ENCODE data around the gene SMURF2. TPM values are rescaled to one million over a fixed set of nuclear protein-coding genes. Genes with fewer than 3 reads are reported as not detected.

SMURF2 gene
- total and polyA plus RNA-seq, 2 experiments from 2014 or later: 17.1 to 31.3 TPM

DNA sequence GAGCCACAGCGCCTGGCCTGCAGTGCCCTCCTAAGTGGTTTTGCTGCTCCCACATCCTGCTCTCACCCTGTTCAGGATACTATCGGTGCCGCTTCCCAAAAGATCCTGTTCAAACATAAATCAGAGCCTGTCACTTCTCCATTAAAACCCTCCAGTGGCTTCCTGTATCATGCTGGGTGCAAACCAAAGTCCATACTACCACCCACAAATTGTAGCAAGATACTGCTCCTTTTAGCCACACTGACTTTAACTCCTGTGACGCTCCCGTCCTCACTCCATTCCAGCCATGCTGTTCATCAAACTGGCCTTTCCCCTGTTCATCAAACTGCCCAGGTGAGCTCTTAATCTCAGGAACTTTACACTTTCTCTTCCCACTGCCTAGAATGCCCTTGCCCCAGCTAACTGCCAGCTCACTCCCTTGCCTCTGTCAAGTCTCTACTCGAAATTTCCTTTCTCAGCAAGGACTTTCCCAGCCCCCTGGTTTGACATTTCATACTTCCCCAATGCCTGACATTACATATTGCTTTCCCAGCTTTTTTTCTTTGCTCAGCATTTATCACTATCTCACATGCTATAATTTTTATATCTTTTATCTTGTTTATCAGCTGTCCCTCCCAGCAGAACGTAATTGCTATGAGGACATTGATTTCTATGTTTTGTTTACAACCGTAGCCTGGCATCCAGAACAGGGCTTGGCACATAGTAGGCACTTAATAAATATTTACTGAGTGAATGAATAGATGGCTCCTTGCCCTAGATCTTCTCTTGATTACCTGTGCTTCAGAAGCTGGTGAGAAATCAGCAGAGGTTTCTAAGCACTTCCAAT is 44.3 kb upstream of the SMURF2 start:
- H2AFZ ChIP-seq: no peak overlapping the region
- H3K9me3 ChIP-seq (ENCODE audit: low read depth): no peaks in the 10 kb centered on the region
- no peak overlapping the region for H3K4me3 ChIP-seq
- peaks cover 13% of the 10 kb centered on the region for H3K4me1 ChIP-seq (ENCODE audit: insufficient read depth)
- no peaks in the 10 kb centered on the region for H4K20me1 ChIP-seq (ENCODE audit: insufficient read depth, poor library complexity, severe bottlenecking)
- H3K79me2 ChIP-seq: no peaks in the 10 kb centered on the region
- DNase-seq (ENCODE audit: low spot score): peak; percentile 13
- 57% methylated on average over 8 of the region's 8 CpGs for WGBS (ENCODE audit: low lambda C conversion rate, missing lambda C conversion rate)
- H3K36me3 ChIP-seq (replicated peaks; ENCODE audit: insufficient read depth, low read depth): no peaks in the 10 kb centered on the region
- H3K27me3 ChIP-seq: no peaks in the 10 kb centered on the region
- H3K27ac ChIP-seq: peak overlapping the region; percentile 59
- peak overlapping the region; percentile 13 for H3K4me2 ChIP-seq
- TF ChIP-seq EZH2phosphoT487 (IDR thresholded peaks at IDR 0.05; ENCODE audit: low read depth, severe bottlenecking, unreplicated experiment) (no peak), EZH2 (IDR thresholded peaks at IDR 0.05; ENCODE audit: borderline replicate concordance) (no peak)
- TF ChIP-seq, protein P1, sequence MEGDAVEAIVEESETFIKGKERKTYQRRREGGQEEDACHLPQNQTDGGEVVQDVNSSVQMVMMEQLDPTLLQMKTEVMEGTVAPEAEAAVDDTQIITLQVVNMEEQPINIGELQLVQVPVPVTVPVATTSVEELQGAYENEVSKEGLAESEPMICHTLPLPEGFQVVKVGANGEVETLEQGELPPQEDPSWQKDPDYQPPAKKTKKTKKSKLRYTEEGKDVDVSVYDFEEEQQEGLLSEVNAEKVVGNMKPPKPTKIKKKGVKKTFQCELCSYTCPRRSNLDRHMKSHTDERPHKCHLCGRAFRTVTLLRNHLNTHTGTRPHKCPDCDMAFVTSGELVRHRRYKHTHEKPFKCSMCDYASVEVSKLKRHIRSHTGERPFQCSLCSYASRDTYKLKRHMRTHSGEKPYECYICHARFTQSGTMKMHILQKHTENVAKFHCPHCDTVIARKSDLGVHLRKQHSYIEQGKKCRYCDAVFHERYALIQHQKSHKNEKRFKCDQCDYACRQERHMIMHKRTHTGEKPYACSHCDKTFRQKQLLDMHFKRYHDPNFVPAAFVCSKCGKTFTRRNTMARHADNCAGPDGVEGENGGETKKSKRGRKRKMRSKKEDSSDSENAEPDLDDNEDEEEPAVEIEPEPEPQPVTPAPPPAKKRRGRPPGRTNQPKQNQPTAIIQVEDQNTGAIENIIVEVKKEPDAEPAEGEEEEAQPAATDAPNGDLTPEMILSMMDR (IDR thresholded peaks at IDR 0.05; ENCODE audit: poor library complexity): no peak
- H3K9me2 ChIP-seq (replicated peaks; ENCODE audit: insufficient read depth): no peaks in the 10 kb centered on the region

DNA sequence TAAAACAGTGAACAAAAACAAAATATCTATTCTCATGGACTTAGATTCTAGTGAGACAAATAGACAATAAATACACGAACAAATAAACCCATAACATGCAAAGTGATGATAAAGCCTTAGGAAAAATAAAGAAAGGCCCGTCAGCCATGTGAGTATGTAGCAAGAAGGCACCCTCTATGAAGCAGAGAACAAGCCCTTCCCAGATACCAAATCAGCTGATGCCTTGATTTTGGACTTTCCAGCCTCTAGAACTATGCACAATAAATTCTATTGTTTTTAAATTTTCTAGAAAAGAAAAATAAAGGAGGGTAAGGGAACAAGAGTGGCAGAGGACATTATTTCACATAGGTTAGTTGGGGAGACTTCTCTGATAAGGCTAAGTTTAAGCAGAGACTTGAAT is 40.7 kb upstream of the SMURF2 start:
- TF ChIP-seq EZH2phosphoT487 (IDR thresholded peaks at IDR 0.05; ENCODE audit: low read depth, severe bottlenecking, unreplicated experiment) (no peak), EZH2 (IDR thresholded peaks at IDR 0.05; ENCODE audit: borderline replicate concordance) (no peak)
- TF ChIP-seq, protein P1 (IDR thresholded peaks at IDR 0.05; ENCODE audit: poor library complexity): no peak
- H3K27me3 ChIP-seq: no peaks in the 10 kb centered on the region
- H3K9me2 ChIP-seq (replicated peaks; ENCODE audit: insufficient read depth): no peaks in the 10 kb centered on the region
- H3K4me2 ChIP-seq: no peak overlapping the region
- H3K4me1 ChIP-seq (ENCODE audit: insufficient read depth): no peaks in the 10 kb centered on the region
- H2AFZ ChIP-seq: no peak overlapping the region
- DNase-seq (ENCODE audit: low spot score): no peak
- no peak overlapping the region for H3K4me3 ChIP-seq
- H3K27ac ChIP-seq: no peak overlapping the region
- no peaks in the 10 kb centered on the region for H3K9me3 ChIP-seq (ENCODE audit: low read depth)
- no peaks in the 10 kb centered on the region for H4K20me1 ChIP-seq (ENCODE audit: insufficient read depth, poor library complexity, severe bottlenecking)
- H3K79me2 ChIP-seq: no peaks in the 10 kb centered on the region
- WGBS (ENCODE audit: low lambda C conversion rate, missing lambda C conversion rate): 94% methylated on average over 2 of the region's 2 CpGs
- no peaks in the 10 kb centered on the region for H3K36me3 ChIP-seq (replicated peaks; ENCODE audit: insufficient read depth, low read depth)

DNA sequence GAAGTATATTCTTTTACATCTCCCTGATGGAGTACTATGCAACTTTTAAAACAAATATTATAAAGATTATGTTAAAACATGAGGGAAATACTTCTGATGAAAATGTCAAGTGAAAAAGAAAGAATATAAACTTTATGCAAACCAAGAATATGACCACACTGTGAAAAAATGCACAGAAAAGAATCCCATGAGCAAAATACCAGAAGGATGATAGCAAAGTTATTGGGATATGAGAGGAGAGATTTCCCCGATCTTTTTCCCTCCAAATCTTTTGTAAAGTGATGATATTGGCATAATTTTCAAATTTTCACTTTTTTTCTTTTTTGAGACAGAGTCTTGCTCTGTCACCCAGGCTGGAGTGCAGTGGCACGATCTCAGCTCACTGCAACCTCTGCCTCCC is 36.6 kb upstream of the SMURF2 start:
- Histone ChIP-seq H3K4me2 (no peak overlapping the region), H3K79me2 (no peaks in the 10 kb centered on the region), H3K27me3 (no peaks in the 10 kb centered on the region), H3K9me2 (replicated peaks; ENCODE audit: insufficient read depth) (no peaks in the 10 kb centered on the region), H3K4me3 (no peak overlapping the region), H3K27ac (no peak overlapping the region), H2AFZ (no peak overlapping the region), H3K4me1 (ENCODE audit: insufficient read depth) (no peaks in the 10 kb centered on the region), H4K20me1 (ENCODE audit: insufficient read depth, poor library complexity, severe bottlenecking) (no peaks in the 10 kb centered on the region), H3K36me3 (replicated peaks; ENCODE audit: insufficient read depth, low read depth) (no peaks in the 10 kb centered on the region), H3K9me3 (ENCODE audit: low read depth) (no peaks in the 10 kb centered on the region)
- TF ChIP-seq, protein P1 (IDR thresholded peaks at IDR 0.05; ENCODE audit: poor library complexity): no peak
- TF ChIP-seq EZH2phosphoT487 (IDR thresholded peaks at IDR 0.05; ENCODE audit: low read depth, severe bottlenecking, unreplicated experiment): no peak
- TF ChIP-seq EZH2 (IDR thresholded peaks at IDR 0.05; ENCODE audit: borderline replicate concordance): no peak
- 91% methylated on average over 2 of the region's 2 CpGs for WGBS (ENCODE audit: low lambda C conversion rate, missing lambda C conversion rate)
- no peak for DNase-seq (ENCODE audit: low spot score)

All from hepatocyte (in vitro differentiated cells).